Activated T-cell treated with anti-CD3 and anti-CD28 coated beads, Interleukin-2, amount 50 U/mL, for 4 hours (primary cell): ENCODE data around the gene COX6B1. TPM values are rescaled to one million over a fixed set of nuclear protein-coding genes. Genes with fewer than 3 reads are reported as not detected.
"Not testable (repeated sequence)": the region's sequence is repeated elsewhere in the genome, so short reads cannot be mapped to it uniquely, and the experiment has no call there.

Experiments used
- ATAC-seq, 2 donors: fragments of 200-7000 bp; cut with Tn5 transposase; one replicate each; pipeline ENCODE4 v1.10.0; 2021
- DNase-seq: peaks from one replicate; pipeline ENCODE4 v3.0.0-alpha.2; 2020
- H3K27me3 Mint-ChIP-seq: one replicate; pipeline ENCODE4 v1.8.0; 2021; ENCODE audit warnings: low read depth, mixed read lengths
- H3K36me3 Mint-ChIP-seq: one replicate; pipeline ENCODE4 v1.8.0; 2022; ENCODE audit warnings: mixed read lengths; ENCODE audit not compliant: insufficient read depth
- H3K4me1 Mint-ChIP-seq: one replicate; pipeline ENCODE4 v1.8.0; 2021; ENCODE audit warnings: low read depth, mixed read lengths
- H3K4me3 Mint-ChIP-seq: one replicate; pipeline ENCODE4 v1.8.0; 2021; ENCODE audit warnings: mild to moderate bottlenecking, moderate library complexity, mixed read lengths
- H3K9me3 Mint-ChIP-seq: one replicate; pipeline ENCODE4 v1.8.0; 2021; ENCODE audit warnings: mixed read lengths
- total RNA-seq, 3 donors: library from RNA; stranded (reverse); gene quantifications; one replicate each; pipeline ENCODE4 v1.2.1, GENCODE V29; 2021

The COX6B1 gene
- total RNA-seq, 3 donors from 2014 or later: 462 to 480 (median 465) TPM

- no peaks in the 10 kb centered on the region for H3K9me3 Mint-ChIP-seq
- H3K27me3 Mint-ChIP-seq: no peaks in the 10 kb centered on the region
- ATAC-seq: peak; percentile 42 to 44
- peaks cover 4% of the 10 kb centered on the region for H3K36me3 Mint-ChIP-seq
- peak overlapping the region; percentile 79 for H3K4me3 Mint-ChIP-seq
- H3K4me1 Mint-ChIP-seq: peaks cover 28% of the 10 kb centered on the region
- peak; percentile 70 for DNase-seq
Observed at GRCh38 chr19:35643255-35644205, 4.6 kb upstream of the COX6B1 start.

GRCh38 chr19:35644206-35644986 lies 3.7 kb upstream of the COX6B1 start:
- Mint-ChIP-seq H3K9me3 (no peaks in the 10 kb centered on the region), H3K4me3 (peak overlapping the region; percentile 79), H3K36me3 (peaks cover 4% of the 10 kb centered on the region), H3K4me1 (peaks cover 35% of the 10 kb centered on the region), H3K27me3 (no peaks in the 10 kb centered on the region)
- DNase-seq: peak; percentile 89
- peak; percentile 83 to 85 for ATAC-seq

- no peaks in the 10 kb centered on the region for H3K27me3 Mint-ChIP-seq
- ATAC-seq: peak; percentile 17 to 20
- peak; percentile 75 for DNase-seq
- H3K36me3 Mint-ChIP-seq: peaks cover 4% of the 10 kb centered on the region
- peak overlapping the region; percentile 79 for H3K4me3 Mint-ChIP-seq
- peaks cover 37% of the 10 kb centered on the region for H3K4me1 Mint-ChIP-seq
- no peaks in the 10 kb centered on the region for H3K9me3 Mint-ChIP-seq
Observed at GRCh38 chr19:35644987-35645679, 3.0 kb upstream of the COX6B1 start.

GRCh38 chr19:35645680-35646511 lies 2.2 kb upstream of the COX6B1 start:
- ATAC-seq (no peak), DNase-seq (no peak)
- Mint-ChIP-seq H3K4me1 (peaks cover 44% of the 10 kb centered on the region), H3K9me3 (no peaks in the 10 kb centered on the region), H3K36me3 (peaks cover 4% of the 10 kb centered on the region), H3K4me3 (peak overlapping the region; percentile 11), H3K27me3 (no peaks in the 10 kb centered on the region)

GRCh38 chr19:35650581-35650980 lies 2.5 kb downstream of the COX6B1 start:
- no peak overlapping the region for H3K4me3 Mint-ChIP-seq
- no peaks in the 10 kb centered on the region for H3K9me3 Mint-ChIP-seq
- H3K27me3 Mint-ChIP-seq: no peaks in the 10 kb centered on the region
- H3K4me1 Mint-ChIP-seq: peaks cover 34% of the 10 kb centered on the region
- ATAC-seq (no peak), DNase-seq (no peak)
- peaks cover 17% of the 10 kb centered on the region for H3K36me3 Mint-ChIP-seq

- DNase-seq, ATAC-seq, H3K4me3 Mint-ChIP-seq, H3K27me3 Mint-ChIP-seq, H3K9me3 Mint-ChIP-seq: not testable (repeated sequence)
- Mint-ChIP-seq H3K36me3 (peaks cover 29% of the 10 kb centered on the region), H3K4me1 (peaks cover 19% of the 10 kb centered on the region)
Observed at GRCh38 chr19:35654828-35655227, 6.7 kb downstream of the COX6B1 start.

GRCh38 chr19:35655600-35655999 lies 7.5 kb downstream of the COX6B1 start:
- H3K36me3 Mint-ChIP-seq: peaks cover 31% of the 10 kb centered on the region
- peaks cover 13% of the 10 kb centered on the region for H3K4me1 Mint-ChIP-seq
- H3K4me3 Mint-ChIP-seq: no peak overlapping the region
- no peak for ATAC-seq
- no peak for DNase-seq
- H3K27me3 Mint-ChIP-seq: no peaks in the 10 kb centered on the region
- H3K9me3 Mint-ChIP-seq: no peaks in the 10 kb centered on the region

- no peak overlapping the region for H3K4me3 Mint-ChIP-seq
- no peaks in the 10 kb centered on the region for H3K27me3 Mint-ChIP-seq
- peaks cover 5% of the 10 kb centered on the region for H3K4me1 Mint-ChIP-seq
- peaks cover 38% of the 10 kb centered on the region for H3K36me3 Mint-ChIP-seq
- H3K9me3 Mint-ChIP-seq: no peaks in the 10 kb centered on the region
- no peak for DNase-seq
- no peak for ATAC-seq
Observed at GRCh38 chr19:35656700-35657099, 8.6 kb downstream of the COX6B1 start.

GRCh38 chr19:35657904-35658700 lies 10.0 kb downstream of the COX6B1 start:
- Mint-ChIP-seq H3K27me3 (no peaks in the 10 kb centered on the region), H3K4me3 (no peak overlapping the region), H3K9me3 (no peaks in the 10 kb centered on the region), H3K4me1 (peaks cover 2% of the 10 kb centered on the region), H3K36me3 (peaks cover 44% of the 10 kb centered on the region)
- ATAC-seq (peak; percentile 54 to 66), DNase-seq (no peak)

- H3K4me3 Mint-ChIP-seq: no peak overlapping the region
- H3K36me3 Mint-ChIP-seq: peaks cover 30% of the 10 kb centered on the region
- no peaks in the 10 kb centered on the region for H3K27me3 Mint-ChIP-seq
Observed at GRCh38 chr19:35661995-35662340, 13.8 kb downstream of the COX6B1 start.

GRCh38 chr19:35663981-35664380 lies 15.9 kb downstream of the COX6B1 start:
- no peak overlapping the region for H3K4me3 Mint-ChIP-seq
- peaks cover 20% of the 10 kb centered on the region for H3K36me3 Mint-ChIP-seq
- no peak for DNase-seq
- no peaks in the 10 kb centered on the region for H3K9me3 Mint-ChIP-seq
- no peak for ATAC-seq
- H3K27me3 Mint-ChIP-seq: no peaks in the 10 kb centered on the region
- no peaks in the 10 kb centered on the region for H3K4me1 Mint-ChIP-seq

More at GRCh38 chr19:35661995-35662340, 13.8 kb downstream of the COX6B1 start:
- Mint-ChIP-seq H3K4me1 (no peaks in the 10 kb centered on the region), H3K9me3 (no peaks in the 10 kb centered on the region)
- ATAC-seq: no peak
- DNase-seq: no peak

- Mint-ChIP-seq H3K9me3 (no peaks in the 10 kb centered on the region), H3K36me3 (peaks cover 17% of the 10 kb centered on the region), H3K4me1 (no peaks in the 10 kb centered on the region), H3K27me3 (peaks cover 10% of the 10 kb centered on the region), H3K4me3 (no peak overlapping the region)
- DNase-seq (no peak), ATAC-seq (no peak)
Observed at GRCh38 chr19:35665157-35665556, 17.0 kb downstream of the COX6B1 start.

GRCh38 chr19:35665604-35666003 lies 17.5 kb downstream of the COX6B1 start:
- ATAC-seq: no peak
- Mint-ChIP-seq H3K4me3 (no peak overlapping the region), H3K36me3 (peaks cover 17% of the 10 kb centered on the region), H3K4me1 (no peaks in the 10 kb centered on the region), H3K27me3 (peaks cover 10% of the 10 kb centered on the region), H3K9me3 (no peaks in the 10 kb centered on the region)
- no peak for DNase-seq
